Adrenal gland (tissue), 12 donors: Measurements from ENCODE around the gene CLPX. TPM values are rescaled to one million over a fixed set of nuclear protein-coding genes. Genes with fewer than 3 reads are reported as not detected.

Experiments used
- DNase-seq, 7 donors: peaks; one replicate each; pipeline ENCODE4 v3.0.0-alpha.2; 2019 to 2020
- H3K27ac ChIP-seq, 5 donors: fragments of 200-600 bp; sonication (generic) in 4 of 5; 1 replicate in 3 of 5; 2 replicates in 2 of 5; pipeline versions ENCODE4 v1.5.1 to v1.8.0; 2016 to 2020; ENCODE audit warnings: mild to moderate bottlenecking in 1 of 5
- H3K27me3 ChIP-seq: fragments of 200-600 bp; 2 replicates; pipeline ENCODE4 v1.8.0; 2021
- H3K36me3 ChIP-seq, 2 donors: fragments of 200-600 bp; replicated peaks in 1 of 2; 1 replicate in 1 of 2; 2 replicates in 1 of 2; pipeline versions ENCODE4 v1.5.1 to v1.8.0; 2018 to 2022
- H3K4me1 ChIP-seq, 2 donors: fragments of 200-600 bp; replicated peaks in 1 of 2; 1 replicate in 1 of 2; 2 replicates in 1 of 2; pipeline versions ENCODE4 v1.5.1 to v1.8.0; 2018 to 2021
- H3K4me3 ChIP-seq, 4 donors: fragments of 200-600 bp; sonication (generic) in 3 of 4; one replicate each; pipeline ENCODE4 v1.5.1; 2016 to 2018
- H3K9me3 ChIP-seq, 3 donors: fragments of 200-600 bp; sonication (generic) in 1 of 3; replicated peaks in 1 of 3; 1 replicate in 2 of 3; 2 replicates in 1 of 3; pipeline versions ENCODE4 v1.5.1 to v1.8.0; 2016 to 2021
- CTCF ChIP-seq, 6 experiments: fragments of 450-650 bp in 4 of 6; fragments of 200-600 bp in 2 of 6; sonication (generic) in 1 of 6; IDR thresholded peaks; 1 replicate in 5 of 6; 2 replicates in 1 of 6; pipeline versions ENCODE4 v1.5.1 to v1.8.0; 2016 to 2021; ENCODE audit warnings: antibody characterized with exemption in 6 of 6, mild to moderate bottlenecking in 2 of 6, moderate library complexity in 1 of 6
- POLR2A ChIP-seq, 2 donors: fragments of 450-650 bp; IDR thresholded peaks; one replicate each; pipeline ENCODE4 v1.6.1; 2017; ENCODE audit warnings: antibody characterized with exemption in 2 of 2, mild to moderate bottlenecking in 2 of 2, moderate library complexity in 1 of 2
- WGBS, 4 donors: extraction: QIAGEN DNeasy Blood & Tissue Kit in 2 of 4; methylation state at CpG; one replicate each; pipeline versions ENCODE4 v1.1.5 to v1.1.7; 2013 to 2017; 5-methylcytosine and 5-hydroxymethylcytosine counted together
- intact Hi-C, 2 donors: fragments of 100-400 bp; cut with DNase I; formaldehyde crosslinking; loops; one replicate each; pipeline versions ENCODE4 v1.14.1 to v1.15.0; 2022 to 2023
- polyA plus RNA-seq, 3 donors: library from polyadenylated mRNA; stranded (reverse); fragments of 200-250 nt in 2 of 3; fragments of 350-450 nt in 1 of 3; fragmentation: Illumina TruSeq in 1 of 3; extraction: RNeasy Lipid Tissue Mini Kit (QIAGEN cat#74804) in 1 of 3; gene quantifications; one replicate each; pipeline ENCODE4 v1.2.3, GENCODE V29; 2013 to 2014
- total RNA-seq, 9 donors: library from RNA; depleted of rRNA in 4 of 9; stranded (reverse); fragments of >200 nt in 4 of 9; fragments of 120-200 nt in 1 of 9; fragmentation: NEBNext Ultra II Directional in 1 of 9; extraction: Animal tissue kit (Norgen Biotek cat#: 25700) in 1 of 9; gene quantifications; one replicate each; pipeline versions ENCODE4 v1.1.0 to v1.2.4, GENCODE V29; 2013 to 2023
- donor health status: healthy with polysubstance abuse.
- donor health status: Bipolar disorder and iron deficiency.
- donor health status: DM: yes; HTN: yes; CAD: no.
- donor health status: DM: no; HTN: no; CAD: no.
- donor health status: DM: no; HTN: no; CAD: no.
- donor health status: DM: yes; HTN: yes; CAD: no.

The CLPX gene
- total and polyA plus RNA-seq, 12 donors: 10.4 to 70.7 (median 49.7) TPM

GRCh38 chr15:65198571-65198970 is 13.4 kb upstream of the CLPX start:
- Histone ChIP-seq H3K27ac (no peak overlapping the region), H3K9me3 (no peaks in the 10 kb centered on the region), H3K27me3 (no peaks in the 10 kb centered on the region), H3K36me3 (no peaks in the 10 kb centered on the region), H3K4me3 (no peak overlapping the region), H3K4me1 (no peaks in the 10 kb centered on the region)
- no peak for DNase-seq
- WGBS, 4 donors: 91 to 95% (median 94%) methylated on average over 11 to 12 of the region's 12 CpGs
- intact Hi-C loops: no loop called here
- TF ChIP-seq POLR2A (IDR thresholded peaks at IDR 0.05) (no peak), CTCF (IDR thresholded peaks at IDR 0.05) (no peak)

DNA sequence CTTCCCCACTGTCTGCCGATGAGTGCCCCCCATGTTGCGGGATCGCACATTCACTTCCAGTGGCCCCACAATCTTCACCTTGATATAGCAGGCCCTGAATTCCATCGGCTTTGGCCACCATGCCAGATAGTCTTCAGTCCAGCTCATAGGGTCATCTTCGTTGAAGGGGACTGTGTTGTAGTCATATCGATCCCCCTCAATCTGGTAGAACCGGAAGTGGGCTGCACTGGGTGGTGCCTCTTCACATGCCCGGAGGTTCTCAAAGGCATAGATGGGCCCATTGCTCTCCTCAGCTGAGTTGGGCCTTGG is 12.1 kb upstream of the CLPX start:
- Histone ChIP-seq H3K9me3 (no peaks in the 10 kb centered on the region), H3K4me1 (no peaks in the 10 kb centered on the region), H3K36me3 (no peaks in the 10 kb centered on the region), H3K27ac (no peak overlapping the region), H3K4me3 (no peak overlapping the region), H3K27me3 (no peaks in the 10 kb centered on the region)
- no peak for DNase-seq
- WGBS, 4 donors: 95 to 97% (median 97%) methylated on average over 7 to 8 of the region's 8 CpGs
- intact Hi-C loops: no loop called here
- TF ChIP-seq CTCF (IDR thresholded peaks at IDR 0.05) (no peak), POLR2A (IDR thresholded peaks at IDR 0.05) (no peak)

DNA sequence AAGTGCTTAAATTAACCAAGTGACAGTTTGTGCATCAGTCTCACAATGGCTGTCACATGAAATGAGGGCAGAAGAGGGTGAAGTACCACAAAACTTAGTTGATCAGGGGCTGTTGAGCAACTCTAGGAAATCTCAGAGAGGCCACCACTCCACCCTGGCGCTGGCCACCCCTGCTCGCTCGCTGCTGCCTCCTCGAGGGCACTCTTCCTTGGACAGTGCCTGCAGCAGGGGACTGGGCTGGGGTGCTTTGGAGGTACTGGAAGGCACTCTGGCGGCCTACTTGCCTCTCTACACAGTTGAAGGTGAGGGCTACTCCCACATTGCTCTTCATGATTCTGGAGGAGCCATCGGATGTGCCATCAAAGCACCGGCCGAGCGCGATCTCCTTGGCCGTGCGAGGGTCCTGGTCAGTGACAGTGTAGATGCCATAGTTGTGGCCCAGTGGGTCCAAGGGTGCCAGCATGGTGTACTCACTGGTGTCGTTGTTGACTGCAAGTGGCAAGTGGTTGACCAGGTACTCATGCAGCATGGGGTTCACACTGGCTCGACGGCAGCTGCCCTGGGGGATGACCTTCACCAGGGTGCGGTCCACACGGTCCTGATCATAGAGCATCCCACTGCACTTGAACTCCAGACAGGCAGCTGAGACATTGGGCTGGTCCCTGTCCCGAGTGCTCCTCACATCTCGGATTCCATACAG is 11.6 kb upstream of the CLPX start:
- Histone ChIP-seq H3K4me3 (no peak overlapping the region), H3K9me3 (no peaks in the 10 kb centered on the region), H3K27me3 (no peaks in the 10 kb centered on the region), H3K36me3 (no peaks in the 10 kb centered on the region), H3K4me1 (no peaks in the 10 kb centered on the region), H3K27ac (no peak overlapping the region)
- WGBS, 4 donors: 90 to 96% (median 93%) methylated on average over 5 to 19 of the region's 19 CpGs
- DNase-seq: no peak
- intact Hi-C loops: no loop called here
- TF ChIP-seq CTCF (IDR thresholded peaks at IDR 0.05) (no peak), POLR2A (IDR thresholded peaks at IDR 0.05) (no peak)

DNA sequence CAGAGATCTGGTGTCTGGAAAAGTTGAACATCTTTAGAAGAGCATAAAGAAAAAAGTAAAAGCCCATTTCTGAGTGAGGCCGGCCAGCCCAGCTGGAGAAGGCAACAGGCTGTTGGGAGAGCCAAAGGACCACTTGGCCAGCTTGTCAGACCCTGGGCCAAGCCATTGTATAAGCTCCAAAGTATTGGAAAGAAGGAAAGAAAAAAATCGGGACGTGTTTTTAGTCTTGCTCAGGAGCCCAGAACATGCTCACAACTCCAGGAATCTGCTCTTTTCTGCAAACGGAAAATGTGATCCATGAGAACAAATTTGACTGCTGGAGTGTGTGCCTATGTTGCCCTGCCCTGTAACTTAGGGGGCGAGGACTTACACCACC is 10.4 kb upstream of the CLPX start:
- Histone ChIP-seq H3K9me3 (no peaks in the 10 kb centered on the region), H3K4me3 (no peak overlapping the region), H3K36me3 (no peaks in the 10 kb centered on the region), H3K27me3 (no peaks in the 10 kb centered on the region), H3K4me1 (no peaks in the 10 kb centered on the region), H3K27ac (no peak overlapping the region)
- TF ChIP-seq POLR2A (IDR thresholded peaks at IDR 0.05): no peak
- no peak for TF ChIP-seq CTCF (IDR thresholded peaks at IDR 0.05)
- intact Hi-C loops: no loop called here
- DNase-seq: no peak
- 56 to 87% (median 84%) methylated on average over 5 of the region's 5 CpGs for WGBS, 4 donors
